T-helper 2 cell treated with Interferon-gamma antibody and Interleukin-4, amounts not matched to agents 5 μg/mL and 100 μg/mL, for 36 hours (primary cell): ENCODE data around the gene SLC25A21.
"Not testable (repeated sequence)": the region's sequence is repeated elsewhere in the genome, so short reads cannot be mapped to it uniquely, and the experiment has no call there.

Source experiments
- DNase-seq: peaks from one replicate; pipeline ENCODE4 v3.0.0; 2021; ENCODE audit warnings: low spot score
- H3K27ac Mint-ChIP-seq: one replicate; pipeline ENCODE4 v1.8.0; 2021; ENCODE audit warnings: mild to moderate bottlenecking, mixed read lengths
- H3K27me3 Mint-ChIP-seq: one replicate; pipeline ENCODE4 v1.8.0; 2021; ENCODE audit warnings: low read depth, mixed read lengths
- H3K36me3 Mint-ChIP-seq: one replicate; pipeline ENCODE4 v1.8.0; 2021; ENCODE audit warnings: low read depth, mixed read lengths
- H3K4me1 Mint-ChIP-seq: one replicate; pipeline ENCODE4 v1.8.0; 2021; ENCODE audit warnings: low read depth, mixed read lengths
- H3K4me3 Mint-ChIP-seq: one replicate; pipeline ENCODE4 v1.8.0; 2022; ENCODE audit warnings: mild to moderate bottlenecking, moderate library complexity, mixed read lengths
- H3K9me3 Mint-ChIP-seq: one replicate; pipeline ENCODE4 v1.8.0; 2021; ENCODE audit warnings: mixed read lengths

Gene SLC25A21

DNA sequence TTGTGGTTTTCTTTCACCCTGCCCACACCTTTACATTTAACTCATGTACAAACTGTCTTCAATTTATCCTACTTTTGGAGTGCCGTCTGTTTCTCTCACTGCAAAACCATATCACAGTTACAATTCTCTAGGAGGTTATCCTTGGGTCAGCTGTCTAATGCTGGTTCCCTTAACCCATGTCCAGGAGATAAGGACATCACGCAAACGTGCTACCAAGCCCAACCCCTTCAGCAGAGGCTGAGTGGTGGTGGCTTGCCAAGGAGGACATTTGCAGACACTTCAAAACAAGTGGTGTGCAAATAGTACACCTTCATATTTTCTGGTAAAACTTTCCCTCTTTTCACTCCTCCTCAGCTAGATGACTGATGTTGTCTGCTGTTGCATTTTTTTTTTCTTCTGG is 342.9 kb downstream of the SLC25A21 start:
- no peaks in the 10 kb centered on the region for H3K27me3 Mint-ChIP-seq

DNA sequence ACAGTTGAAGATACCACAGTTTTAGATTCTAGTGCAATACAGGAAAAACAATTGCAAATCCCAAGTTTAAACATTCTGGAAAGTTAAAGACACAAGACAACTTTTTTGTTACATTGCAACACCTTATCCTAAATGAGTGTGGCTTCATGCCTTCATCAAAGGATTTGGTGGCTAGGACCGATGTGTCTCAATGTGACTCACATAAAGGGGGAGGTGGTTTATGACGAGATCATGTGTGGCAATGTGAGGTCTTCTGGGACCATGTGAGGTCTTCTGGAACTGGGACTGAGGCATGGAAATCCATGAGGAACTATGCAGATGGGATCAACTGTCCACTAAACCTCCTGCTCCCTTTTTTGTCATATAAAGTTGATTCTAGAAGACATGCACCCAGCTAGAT is 344.5 kb downstream of the SLC25A21 start:
- DNase-seq, result no peak
- H3K27me3 Mint-ChIP-seq, result no peaks in the 10 kb centered on the region
- H3K27ac Mint-ChIP-seq, result no peak overlapping the region
- H3K9me3 Mint-ChIP-seq, result no peaks in the 10 kb centered on the region
- H3K4me1 Mint-ChIP-seq, result no peaks in the 10 kb centered on the region
- no peak overlapping the region for H3K4me3 Mint-ChIP-seq
- no peaks in the 10 kb centered on the region for H3K36me3 Mint-ChIP-seq

More for the DNA sequence above, 342.9 kb downstream of the SLC25A21 start:
- H3K36me3 Mint-ChIP-seq, result no peaks in the 10 kb centered on the region
- no peak overlapping the region for H3K27ac Mint-ChIP-seq
- H3K4me3 Mint-ChIP-seq, result no peak overlapping the region
- H3K9me3 Mint-ChIP-seq, result no peaks in the 10 kb centered on the region
- no peak for DNase-seq
- no peaks in the 10 kb centered on the region for H3K4me1 Mint-ChIP-seq

GRCh38 chr14:36826614-36827013 is 345.8 kb downstream of the SLC25A21 start:
- no peak for DNase-seq
- Mint-ChIP-seq H3K9me3 (no peaks in the 10 kb centered on the region), H3K36me3 (no peaks in the 10 kb centered on the region), H3K4me3 (no peak overlapping the region), H3K4me1 (no peaks in the 10 kb centered on the region), H3K27me3 (no peaks in the 10 kb centered on the region), H3K27ac (no peak overlapping the region)

GRCh38 chr14:36824854-36825253 is 347.6 kb downstream of the SLC25A21 start:
- Mint-ChIP-seq H3K36me3 (no peaks in the 10 kb centered on the region), H3K4me1 (no peaks in the 10 kb centered on the region), H3K4me3 (no peak overlapping the region), H3K27ac (no peak overlapping the region), H3K27me3 (no peaks in the 10 kb centered on the region), H3K9me3 (no peaks in the 10 kb centered on the region)
- DNase-seq, result no peak

GRCh38 chr14:36823651-36824050 is 348.8 kb downstream of the SLC25A21 start:
- H3K27ac Mint-ChIP-seq, result no peak overlapping the region
- H3K4me1 Mint-ChIP-seq, result no peaks in the 10 kb centered on the region
- H3K27me3 Mint-ChIP-seq, result no peaks in the 10 kb centered on the region
- H3K9me3 Mint-ChIP-seq, result no peaks in the 10 kb centered on the region
- DNase-seq, result no peak
- no peaks in the 10 kb centered on the region for H3K36me3 Mint-ChIP-seq
- H3K4me3 Mint-ChIP-seq, result no peak overlapping the region

DNA sequence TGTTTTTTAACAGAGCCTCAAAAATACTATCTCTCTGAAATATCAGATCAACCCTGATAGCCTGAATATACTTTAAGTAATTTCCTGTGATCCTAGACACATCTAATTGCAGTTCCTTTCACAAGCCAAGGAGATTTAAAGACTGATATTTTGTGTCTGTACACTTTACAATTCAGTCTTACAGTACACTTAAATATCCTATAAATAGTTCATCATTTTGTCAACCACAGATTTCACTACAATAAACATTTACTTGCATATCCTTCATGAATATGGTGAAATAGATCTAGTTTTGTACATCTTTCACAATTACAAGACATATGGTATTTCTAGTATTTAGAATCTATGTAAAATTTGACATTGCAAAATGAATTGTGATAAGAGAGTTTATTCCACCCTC is 349.7 kb downstream of the SLC25A21 start:
- no peaks in the 10 kb centered on the region for H3K36me3 Mint-ChIP-seq
- H3K27me3 Mint-ChIP-seq, result no peaks in the 10 kb centered on the region
- no peak for DNase-seq
- H3K4me1 Mint-ChIP-seq, result no peaks in the 10 kb centered on the region
- H3K27ac Mint-ChIP-seq, result no peak overlapping the region
- no peak overlapping the region for H3K4me3 Mint-ChIP-seq
- no peaks in the 10 kb centered on the region for H3K9me3 Mint-ChIP-seq

GRCh38 chr14:36820901-36821300 is 351.5 kb downstream of the SLC25A21 start:
- Mint-ChIP-seq H3K9me3 (peaks cover 3% of the 10 kb centered on the region), H3K27ac (no peak overlapping the region), H3K4me1 (no peaks in the 10 kb centered on the region), H3K27me3 (no peaks in the 10 kb centered on the region), H3K36me3 (no peaks in the 10 kb centered on the region), H3K4me3 (no peak overlapping the region)
- no peak for DNase-seq

GRCh38 chr14:36820111-36820709 is 352.2 kb downstream of the SLC25A21 start:
- no peaks in the 10 kb centered on the region for H3K36me3 Mint-ChIP-seq
- H3K27ac Mint-ChIP-seq, result no peak overlapping the region
- H3K9me3 Mint-ChIP-seq, result peaks cover 4% of the 10 kb centered on the region
- DNase-seq, result no peak
- H3K27me3 Mint-ChIP-seq, result no peaks in the 10 kb centered on the region
- H3K4me3 Mint-ChIP-seq, result no peak overlapping the region
- no peaks in the 10 kb centered on the region for H3K4me1 Mint-ChIP-seq

GRCh38 chr14:36818794-36819384 is 353.5 kb downstream of the SLC25A21 start:
- DNase-seq, result no peak
- peaks cover 4% of the 10 kb centered on the region for H3K9me3 Mint-ChIP-seq
- H3K27ac Mint-ChIP-seq, result no peak overlapping the region
- no peak overlapping the region for H3K4me3 Mint-ChIP-seq
- no peaks in the 10 kb centered on the region for H3K4me1 Mint-ChIP-seq
- H3K36me3 Mint-ChIP-seq, result no peaks in the 10 kb centered on the region
- no peaks in the 10 kb centered on the region for H3K27me3 Mint-ChIP-seq

DNA sequence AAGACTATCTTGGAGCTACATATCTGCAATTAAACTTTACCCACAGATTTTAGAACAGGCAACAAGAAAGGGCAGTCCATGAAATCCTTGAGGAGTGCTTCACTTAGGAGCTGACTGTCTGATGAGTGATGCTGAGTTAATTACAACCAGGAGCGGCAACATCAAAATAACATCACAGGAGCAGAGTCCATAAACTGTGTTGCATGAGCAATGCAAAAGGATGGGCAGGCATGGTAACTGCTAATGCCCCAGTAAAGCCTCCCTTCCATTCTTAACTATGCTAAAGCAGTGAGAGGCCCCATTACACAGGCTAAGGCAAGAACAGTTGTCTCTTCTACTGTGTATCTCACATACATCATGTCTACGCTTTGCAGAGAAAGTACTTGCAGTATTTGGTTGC is 354.2 kb downstream of the SLC25A21 start:
- DNase-seq, result no peak
- H3K4me1 Mint-ChIP-seq, result no peaks in the 10 kb centered on the region
- H3K9me3 Mint-ChIP-seq, result peaks cover 4% of the 10 kb centered on the region
- no peaks in the 10 kb centered on the region for H3K27me3 Mint-ChIP-seq
- H3K4me3 Mint-ChIP-seq, result no peak overlapping the region
- no peak overlapping the region for H3K27ac Mint-ChIP-seq
- no peaks in the 10 kb centered on the region for H3K36me3 Mint-ChIP-seq

- Mint-ChIP-seq H3K9me3 (peaks cover 4% of the 10 kb centered on the region), H3K27ac (no peak overlapping the region), H3K27me3 (no peaks in the 10 kb centered on the region), H3K4me1 (no peaks in the 10 kb centered on the region), H3K4me3 (no peak overlapping the region), H3K36me3 (no peaks in the 10 kb centered on the region)
- no peak for DNase-seq
Measured at GRCh38 chr14:36817071-36817930, 355.1 kb downstream of the SLC25A21 start.

- DNase-seq, result no peak
- Mint-ChIP-seq H3K27me3 (no peaks in the 10 kb centered on the region), H3K4me3 (no peak overlapping the region), H3K9me3 (peaks cover 4% of the 10 kb centered on the region), H3K27ac (no peak overlapping the region), H3K36me3 (no peaks in the 10 kb centered on the region), H3K4me1 (no peaks in the 10 kb centered on the region)
Measured at GRCh38 chr14:36816481-36816880, 355.9 kb downstream of the SLC25A21 start.

- not testable (repeated sequence) for H3K27me3 Mint-ChIP-seq, DNase-seq, H3K4me1 Mint-ChIP-seq, H3K36me3 Mint-ChIP-seq, H3K4me3 Mint-ChIP-seq, H3K27ac Mint-ChIP-seq
- peaks cover 10% of the 10 kb centered on the region for H3K9me3 Mint-ChIP-seq
Measured at GRCh38 chr14:36814783-36815182, 357.6 kb downstream of the SLC25A21 start.

GRCh38 chr14:36810209-36810608 is 362.2 kb downstream of the SLC25A21 start:
- Mint-ChIP-seq H3K27ac (no peak overlapping the region), H3K9me3 (peaks cover 6% of the 10 kb centered on the region), H3K4me3 (no peak overlapping the region), H3K27me3 (no peaks in the 10 kb centered on the region), H3K36me3 (no peaks in the 10 kb centered on the region), H3K4me1 (no peaks in the 10 kb centered on the region)
- no peak for DNase-seq
